ENCODE data around the gene KIF26B.
"Not testable (repeated sequence)": the region's sequence is repeated elsewhere in the genome, so short reads cannot be mapped to it uniquely, and the experiment has no call there.

KIF26B gene

GRCh38 chr1:245154429-245155271, at the start of gene KIF26B:
KIF26B (plus strand) TSS chr1:245154985; CDS start chr1:245155425, 440 bp downstream.
- no peak for DNase-seq (ENCODE audit: low read depth, low spot score)

GRCh38 chr1:245105042-245105441, 49.7 kb upstream of the KIF26B start:
- DNase-seq (ENCODE audit: low read depth, low spot score) = no peak

GRCh38 chr1:245105815-245106410, 48.9 kb upstream of the KIF26B start:
- no peak for DNase-seq (ENCODE audit: low read depth, low spot score)

- DNase-seq (ENCODE audit: low read depth, low spot score) = no peak
These were observed 47.0 kb upstream of the KIF26B start for GRCh38 chr1:245107776-245108114.

- no peak for DNase-seq (ENCODE audit: low read depth, low spot score)
These were observed 46.5 kb upstream of the KIF26B start for GRCh38 chr1:245108246-245108645.

GRCh38 chr1:245108909-245109308, 45.9 kb upstream of the KIF26B start:
- DNase-seq (ENCODE audit: low read depth, low spot score) = no peak

- no peak for DNase-seq (ENCODE audit: low read depth, low spot score)
These were observed 44.4 kb upstream of the KIF26B start for GRCh38 chr1:245110406-245110805.

- DNase-seq (ENCODE audit: low read depth, low spot score) = no peak
These were observed 43.7 kb upstream of the KIF26B start for GRCh38 chr1:245111073-245111472.

- DNase-seq (ENCODE audit: low read depth, low spot score) = no peak
These were observed 41.1 kb upstream of the KIF26B start for GRCh38 chr1:245113649-245114048.

- DNase-seq (ENCODE audit: low read depth, low spot score) = no peak
These were observed 38.7 kb upstream of the KIF26B start for GRCh38 chr1:245116131-245116530.

- DNase-seq (ENCODE audit: low read depth, low spot score) = no peak
These were observed 38.0 kb upstream of the KIF26B start for GRCh38 chr1:245116751-245117150.

GRCh38 chr1:245118066-245118465, 36.7 kb upstream of the KIF26B start:
- no peak for DNase-seq (ENCODE audit: low read depth, low spot score)

- no peak for DNase-seq (ENCODE audit: low read depth, low spot score)
These were observed 36.0 kb upstream of the KIF26B start for GRCh38 chr1:245118806-245119205.

- DNase-seq (ENCODE audit: low read depth, low spot score) = no peak
These were observed 33.3 kb upstream of the KIF26B start for GRCh38 chr1:245121523-245121922.

GRCh38 chr1:245124241-245124640, 30.5 kb upstream of the KIF26B start:
- DNase-seq (ENCODE audit: low read depth, low spot score) = no peak

GRCh38 chr1:245124644-245125043, 30.1 kb upstream of the KIF26B start:
- DNase-seq (ENCODE audit: low read depth, low spot score) = no peak

- DNase-seq (ENCODE audit: low read depth, low spot score) = no peak
These were observed 28.3 kb upstream of the KIF26B start for GRCh38 chr1:245126530-245126929.

GRCh38 chr1:245128381-245129101, 26.2 kb upstream of the KIF26B start:
- DNase-seq (ENCODE audit: low read depth, low spot score) = no peak

- no peak for DNase-seq (ENCODE audit: low read depth, low spot score)
These were observed 25.2 kb upstream of the KIF26B start for GRCh38 chr1:245129319-245130240.

- DNase-seq (ENCODE audit: low read depth, low spot score) = not testable (repeated sequence)
These were observed 24.3 kb upstream of the KIF26B start for GRCh38 chr1:245130281-245131025.

GRCh38 chr1:245131026-245131393, 23.8 kb upstream of the KIF26B start:
- DNase-seq (ENCODE audit: low read depth, low spot score) = no peak
